Measurements from ENCODE around the gene CCDC185. TPM values are rescaled to one million over a fixed set of nuclear protein-coding genes. Genes with fewer than 3 reads are reported as not detected.

CCDC185 gene
- total and polyA plus RNA-seq, 3 donors from 2014 or later: 17.2 to 64.8 (median 29.8) TPM

GRCh38 chr1:223410036-223410435, 16.8 kb downstream of the CCDC185 start:
- no peak overlapping the region for H3K27ac ChIP-seq
- no peak for DNase-seq
- intact Hi-C loops (cut with DNase I; ENCODE audit: low total_unique reads): no loop called here
- no peaks in the 10 kb centered on the region for H3K27me3 ChIP-seq
- H3K36me3 ChIP-seq (ENCODE audit: low read depth, missing control alignments): no peaks in the 10 kb centered on the region
- H3K4me3 ChIP-seq: no peak overlapping the region
- H3K9me3 ChIP-seq: no peaks in the 10 kb centered on the region
- H3K4me1 ChIP-seq: no peaks in the 10 kb centered on the region
- TF ChIP-seq POLR2A (IDR thresholded peaks at IDR 0.05) (no peak), CTCF (IDR thresholded peaks at IDR 0.05) (no peak)

- no peaks in the 10 kb centered on the region for H3K27me3 ChIP-seq
- H3K36me3 ChIP-seq (ENCODE audit: low read depth, missing control alignments): no peaks in the 10 kb centered on the region
- WGBS, 2 donors: 76 to 79% methylated on average over 2 of the region's 2 CpGs
- no peak overlapping the region for H3K4me3 ChIP-seq
- DNase-seq: no peak
- intact Hi-C loops (cut with DNase I; ENCODE audit: low total_unique reads): no loop called here
- TF ChIP-seq CTCF (IDR thresholded peaks at IDR 0.05): no peak
- TF ChIP-seq POLR2A (IDR thresholded peaks at IDR 0.05): no peak
- H3K4me1 ChIP-seq: no peaks in the 10 kb centered on the region
- H3K27ac ChIP-seq: no peak overlapping the region
- no peaks in the 10 kb centered on the region for H3K9me3 ChIP-seq
These were observed 18.1 kb downstream of the CCDC185 start for GRCh38 chr1:223411309-223411708.

- TF ChIP-seq CTCF (IDR thresholded peaks at IDR 0.05) (no peak), POLR2A (IDR thresholded peaks at IDR 0.05) (no peak)
- H3K4me1 ChIP-seq: no peaks in the 10 kb centered on the region
- intact Hi-C loops (cut with DNase I; ENCODE audit: low total_unique reads): no loop called here
- H3K36me3 ChIP-seq (ENCODE audit: low read depth, missing control alignments): no peaks in the 10 kb centered on the region
- no peak overlapping the region for H3K4me3 ChIP-seq
- no peak overlapping the region for H3K27ac ChIP-seq
- no peaks in the 10 kb centered on the region for H3K27me3 ChIP-seq
- H3K9me3 ChIP-seq: no peaks in the 10 kb centered on the region
- no peak for DNase-seq
These were observed 18.5 kb downstream of the CCDC185 start for GRCh38 chr1:223411710-223412109.

GRCh38 chr1:223413216-223413615, 20.0 kb downstream of the CCDC185 start:
- no peak overlapping the region for H3K4me3 ChIP-seq
- WGBS, 2 donors: 93 to 95% methylated on average over 2 of the region's 2 CpGs
- no peak overlapping the region for H3K27ac ChIP-seq
- no peak for DNase-seq
- H3K4me1 ChIP-seq: no peaks in the 10 kb centered on the region
- H3K9me3 ChIP-seq: no peaks in the 10 kb centered on the region
- H3K27me3 ChIP-seq: no peaks in the 10 kb centered on the region
- intact Hi-C loops (cut with DNase I; ENCODE audit: low total_unique reads): no loop called here
- TF ChIP-seq CTCF (IDR thresholded peaks at IDR 0.05) (no peak), POLR2A (IDR thresholded peaks at IDR 0.05) (no peak)
- H3K36me3 ChIP-seq (ENCODE audit: low read depth, missing control alignments): no peaks in the 10 kb centered on the region

- H3K4me1 ChIP-seq: no peaks in the 10 kb centered on the region
- H3K27ac ChIP-seq: no peak overlapping the region
- no peaks in the 10 kb centered on the region for H3K9me3 ChIP-seq
- intact Hi-C loops (cut with DNase I; ENCODE audit: low total_unique reads): no loop called here
- H3K27me3 ChIP-seq: no peaks in the 10 kb centered on the region
- H3K4me3 ChIP-seq: no peak overlapping the region
- no peak for DNase-seq
- no peak for TF ChIP-seq POLR2A (IDR thresholded peaks at IDR 0.05)
- TF ChIP-seq CTCF (IDR thresholded peaks at IDR 0.05): no peak
- WGBS, 2 donors: 49 to 89% methylated on average over 1 to 2 of the region's 2 CpGs
- no peaks in the 10 kb centered on the region for H3K36me3 ChIP-seq (ENCODE audit: low read depth, missing control alignments)
These were observed 24.2 kb downstream of the CCDC185 start for GRCh38 chr1:223417444-223417843.

Data from testis (tissue), 3 donors.